Measurements from ENCODE around the gene ITGA3.
A peak's percentile ranks its signal among the peaks of the same experiment; 100 is the strongest.

Gene ITGA3

GRCh38 chr17:50067996-50068395 is 12.1 kb downstream of the ITGA3 start:
- DNase-seq (ENCODE audit: low read depth, low spot score) = no peak

GRCh38 chr17:50070908-50071680 is 15.2 kb downstream of the ITGA3 start:
- no peak for DNase-seq (ENCODE audit: low read depth, low spot score)

GRCh38 chr17:50071692-50072091 is 15.8 kb downstream of the ITGA3 start:
- DNase-seq (ENCODE audit: low read depth, low spot score) = no peak

- no peak for DNase-seq (ENCODE audit: low read depth, low spot score)
Measured at GRCh38 chr17:50072130-50072529, 16.2 kb downstream of the ITGA3 start.

GRCh38 chr17:50072925-50073324 is 17.0 kb downstream of the ITGA3 start:
- no peak for DNase-seq (ENCODE audit: low read depth, low spot score)

GRCh38 chr17:50074227-50074626 is 18.3 kb downstream of the ITGA3 start:
- DNase-seq (ENCODE audit: low read depth, low spot score) = no peak

GRCh38 chr17:50075446-50076032 is 19.6 kb downstream of the ITGA3 start:
- no peak for DNase-seq (ENCODE audit: low read depth, low spot score)

- DNase-seq (ENCODE audit: low read depth, low spot score) = no peak
Measured at GRCh38 chr17:50076221-50076590, 20.3 kb downstream of the ITGA3 start.

GRCh38 chr17:50076591-50077235 is 20.8 kb downstream of the ITGA3 start:
- DNase-seq (ENCODE audit: low read depth, low spot score) = no peak

- no peak for DNase-seq (ENCODE audit: low read depth, low spot score)
Measured at GRCh38 chr17:50078430-50078829, 22.5 kb downstream of the ITGA3 start.

GRCh38 chr17:50079334-50080095 is 23.6 kb downstream of the ITGA3 start:
- no peak for DNase-seq (ENCODE audit: low read depth, low spot score)

GRCh38 chr17:50080096-50080480 is 24.2 kb downstream of the ITGA3 start:
- DNase-seq (ENCODE audit: low read depth, low spot score) = no peak

GRCh38 chr17:50080827-50081226 is 24.9 kb downstream of the ITGA3 start:
- DNase-seq (ENCODE audit: low read depth, low spot score) = no peak

- DNase-seq (ENCODE audit: low read depth, low spot score) = no peak
Measured at GRCh38 chr17:50081757-50082156, 25.8 kb downstream of the ITGA3 start.

GRCh38 chr17:50087246-50087911 is 31.5 kb downstream of the ITGA3 start:
- DNase-seq (ENCODE audit: low read depth, low spot score) = peak; percentile 39

- no peak for DNase-seq (ENCODE audit: low read depth, low spot score)
Measured at GRCh38 chr17:50087912-50088405, 32.0 kb downstream of the ITGA3 start.

GRCh38 chr17:50088952-50089825 is 33.3 kb downstream of the ITGA3 start:
- no peak for DNase-seq (ENCODE audit: low read depth, low spot score)

- DNase-seq (ENCODE audit: low read depth, low spot score) = no peak
Measured at GRCh38 chr17:50090071-50090470, 34.2 kb downstream of the ITGA3 start.

- DNase-seq (ENCODE audit: low read depth, low spot score) = no peak
Measured at GRCh38 chr17:50090971-50091917, 35.3 kb downstream of the ITGA3 start.

Measured in activated naive CD8-positive, alpha-beta T cell treated with anti-CD3 and anti-CD28 coated beads, Interleukin-2, amount 50 U/mL, for 16 hours (primary cell).